H1 (cell line): ENCODE results near the gene PLA1A. TPM values are rescaled to one million over a fixed set of nuclear protein-coding genes. Genes with fewer than 3 reads are reported as not detected.
A peak's percentile ranks its signal among the peaks of the same experiment; 100 is the strongest.

Experiments used
- CTCF ChIA-PET: fragments of 300-600 bp; sonication (Branson Sonifier 250); formaldehyde crosslinking; loops from one replicate; lab custom pipeline; 2021; ENCODE audit not compliant: partially characterized antibody; lab: Charles Lee
- POLR2A ChIA-PET: fragments of 300-600 bp; sonication (Branson Sonifier 250); formaldehyde crosslinking; loops from one replicate; lab custom pipeline; 2021; ENCODE audit warnings: inconsistent platforms; ENCODE audit not compliant: partially characterized antibody; lab: Charles Lee
- DNase-seq, 2 experiments: peaks; one replicate each; pipeline versions ENCODE4 v3.0.0 to v3.0.0-alpha.2; 2010 to 2022; ENCODE audit warnings: low spot score in 2 of 2, low read depth in 1 of 2, mixed read lengths in 1 of 2
- FAIRE-seq: peaks from 2 replicates; lab custom pipeline; 2011; peaks lifted over from hg19 to GRCh38; lab: Jason Lieb, UNC
- H2AFZ ChIP-seq: 2 replicates; pipeline ENCODE4 v1.8.1; 2012; ENCODE audit warnings: low read length, inconsistent platforms
- H2AK5ac ChIP-seq: 2 replicates; pipeline ENCODE4 v1.6.1; 2013; ENCODE audit warnings: low read depth, low read length
- H2BK120ac ChIP-seq: replicated peaks from 2 replicates; pipeline ENCODE3; 2013; ENCODE audit warnings: low read depth, low read length, inconsistent platforms
- H2BK12ac ChIP-seq: 2 replicates; pipeline ENCODE4 v1.6.1; 2013; ENCODE audit warnings: low read depth, low read length
- H2BK15ac ChIP-seq: 2 replicates; pipeline ENCODE4 v1.6.1; 2013; ENCODE audit warnings: low read length
- H2BK20ac ChIP-seq: 2 replicates; pipeline ENCODE4 v1.6.1; 2013; ENCODE audit warnings: low read length
- H2BK5ac ChIP-seq: 2 replicates; pipeline ENCODE4 v1.6.1; 2013; ENCODE audit warnings: low read depth, low read length
- H3K14ac ChIP-seq: 2 replicates; pipeline ENCODE4 v1.6.1; 2013; ENCODE audit warnings: inconsistent platforms; ENCODE audit not compliant: insufficient read length
- H3K18ac ChIP-seq: 2 replicates; pipeline ENCODE4 v1.6.1; 2013; ENCODE audit warnings: low read length; ENCODE audit errors: extremely low read depth
- H3K23ac ChIP-seq: 2 replicates; pipeline ENCODE4 v1.6.1; 2013; ENCODE audit warnings: inconsistent platforms; ENCODE audit not compliant: insufficient read length
- H3K23me2 ChIP-seq: 2 replicates; pipeline ENCODE4 v1.6.1; 2013; ENCODE audit warnings: low read depth, low read length
- H3K27ac ChIP-seq: 2 replicates; pipeline ENCODE4 v1.6.1; 2011; ENCODE audit warnings: low read depth, low read length, inconsistent platforms
- H3K27me3 ChIP-seq, 4 experiments: replicated peaks in 1 of 4; 1 replicate in 1 of 4; 2 replicates in 3 of 4; pipeline versions ENCODE4 v1.6.1 to v1.8.1; 2011 to 2013; ENCODE audit warnings: low read length in 3 of 4, mild to moderate bottlenecking in 3 of 4, inconsistent platforms in 2 of 4, mixed read lengths in 2 of 4, moderate library complexity in 1 of 4; ENCODE audit not compliant: control insufficient read depth in 3 of 4, insufficient read depth in 3 of 4; ENCODE audit errors: extremely low read depth in 1 of 4
- H3K36me3 ChIP-seq, 4 experiments: 2 replicates each; pipeline versions ENCODE4 v1.6.1 to v1.8.1; 2011 to 2013; ENCODE audit warnings: mild to moderate bottlenecking in 4 of 4, low read length in 3 of 4, moderate library complexity in 2 of 4, control low read depth in 1 of 4, inconsistent platforms in 1 of 4; ENCODE audit not compliant: insufficient read depth in 4 of 4, control insufficient read depth in 2 of 4
- H3K4ac ChIP-seq: replicated peaks from 2 replicates; pipeline ENCODE3; 2013; ENCODE audit warnings: low read length, low read depth, mixed read lengths, inconsistent platforms; ENCODE audit not compliant: insufficient read length
- H3K4me1 ChIP-seq, 4 experiments: replicated peaks in 1 of 4; 1 replicate in 1 of 4; 2 replicates in 3 of 4; pipeline versions ENCODE4 v1.6.1 to v1.8.1; 2011 to 2013; ENCODE audit warnings: low read length in 3 of 4, inconsistent platforms in 2 of 4, mixed read lengths in 1 of 4; ENCODE audit not compliant: insufficient read depth in 4 of 4, control insufficient read depth in 3 of 4
- H3K4me2 ChIP-seq, 2 experiments: 2 replicates each; pipeline versions ENCODE4 v1.6.1 to v1.8.1; 2011 to 2013; ENCODE audit warnings: low read depth in 2 of 2, low read length in 2 of 2, control low read depth in 1 of 2, inconsistent platforms in 1 of 2, mild to moderate bottlenecking in 1 of 2; ENCODE audit not compliant: insufficient read depth in 1 of 2
- H3K4me3 ChIP-seq, 4 experiments: fragments of 200-600, 300-600 bp in 1 of 4; sonication (generic), shearing (Covaris generic), sonication (Bioruptor Twin) in 1 of 4; 2 replicates each; pipeline versions ENCODE4 v1.5.1 to v1.8.1; 2011 to 2016; ENCODE audit warnings: low read length in 4 of 4, low read depth in 3 of 4, control low read depth in 2 of 4, inconsistent platforms in 2 of 4, mild to moderate bottlenecking in 2 of 4, mixed read lengths in 1 of 4, moderate library complexity in 1 of 4; ENCODE audit not compliant: insufficient read depth in 2 of 4; ENCODE audit errors: extremely low read depth in 1 of 4
- H3K56ac ChIP-seq: replicated peaks from 2 replicates; pipeline ENCODE3; 2013; ENCODE audit warnings: low read depth, mild to moderate bottlenecking, mixed read lengths, low read length, inconsistent platforms; ENCODE audit not compliant: insufficient read length
- H3K79me1 ChIP-seq: 2 replicates; pipeline ENCODE4 v1.6.1; 2013; ENCODE audit warnings: low read depth, low read length, control low read depth
- H3K79me2 ChIP-seq, 2 experiments: 2 replicates each; pipeline versions ENCODE4 v1.6.1 to v1.8.1; 2012 to 2013; ENCODE audit warnings: low read length in 2 of 2, mild to moderate bottlenecking in 2 of 2, inconsistent platforms in 1 of 2; ENCODE audit not compliant: insufficient read depth in 2 of 2, control insufficient read depth in 1 of 2
- H3K9ac ChIP-seq, 4 experiments: replicated peaks in 1 of 4; 1 replicate in 1 of 4; 2 replicates in 3 of 4; pipeline versions ENCODE4 v1.6.1 to v1.8.1; 2011 to 2013; ENCODE audit warnings: low read depth in 3 of 4, low read length in 3 of 4, control low read depth in 2 of 4, mild to moderate bottlenecking in 2 of 4, moderate library complexity in 2 of 4, inconsistent platforms in 1 of 4; ENCODE audit errors: extremely low read depth in 1 of 4
- H3K9me3 ChIP-seq, 2 experiments: 2 replicates each; pipeline versions ENCODE4 v1.6.1 to v1.8.1; 2012 to 2013; ENCODE audit warnings: mild to moderate bottlenecking in 2 of 2, moderate library complexity in 2 of 2, control low read depth in 1 of 2, inconsistent platforms in 1 of 2, low read depth in 1 of 2, low read length in 1 of 2, mixed read lengths in 1 of 2; ENCODE audit not compliant: insufficient read depth in 2 of 2
- H4K20me1 ChIP-seq, 2 experiments: replicated peaks in 1 of 2; 2 replicates each; pipeline versions ENCODE3 to v1.8.1; 2011 to 2013; ENCODE audit warnings: inconsistent platforms in 2 of 2, low read length in 2 of 2, mild to moderate bottlenecking in 1 of 2; ENCODE audit not compliant: insufficient read depth in 2 of 2, control insufficient read depth in 1 of 2
- H4K5ac ChIP-seq: 2 replicates; pipeline ENCODE4 v1.6.1; 2013; ENCODE audit warnings: low read length, low read depth, mixed read lengths, inconsistent platforms; ENCODE audit not compliant: insufficient read length
- H4K8ac ChIP-seq: 2 replicates; pipeline ENCODE4 v1.8.0; 2013; ENCODE audit warnings: mild to moderate bottlenecking, moderate library complexity, low read length, inconsistent platforms; ENCODE audit not compliant: insufficient read depth; ENCODE audit errors: extremely low read depth
- H4K91ac ChIP-seq: replicated peaks from 2 replicates; pipeline ENCODE3; 2013; ENCODE audit warnings: low read length, mixed read lengths, inconsistent platforms; ENCODE audit not compliant: insufficient read length
- BACH1 ChIP-seq: IDR thresholded peaks from 2 replicates; pipeline ENCODE4 v1.6.1; 2012; ENCODE audit warnings: low read length, improper control_type of control experiment
- TBP ChIP-seq: IDR thresholded peaks from 2 replicates; pipeline ENCODE4 v1.6.1; 2011; ENCODE audit warnings: low read depth, low read length, improper control_type of control experiment
- WGBS, 2 experiments: shearing (Covaris generic) in 1 of 2; methylation state at CpG; one replicate each; pipeline versions ENCODE4 v1.1.6 to v1.1.7; 2013 to 2015; ENCODE audit warnings: low lambda C conversion rate in 2 of 2, mixed read lengths in 2 of 2, inconsistent platforms in 1 of 2, low coverage in 1 of 2, missing lambda C conversion rate in 1 of 2; ENCODE audit not compliant: insufficient replicate concordance in 2 of 2, insufficient coverage in 1 of 2, insufficient read length in 1 of 2; ENCODE audit errors: extremely low coverage in 1 of 2, missing lambda C conversion rate in 1 of 2; 5-methylcytosine and 5-hydroxymethylcytosine counted together
- polyA plus RNA-seq, 7 experiments: library from polyadenylated mRNA; depleted of rRNA in 3 of 7; stranded (reverse) in 5 of 7; unstranded in 2 of 7; fragments of >200 nt in 5 of 7; fragments of 200-250 nt in 2 of 7; gene quantifications; 1 replicate in 5 of 7; 2 replicates in 1 of 7; 4 replicates in 1 of 7; pipeline versions ENCODE4 v1.2.1 to v1.2.3, GENCODE V29; 2011 to 2013; ENCODE audit warnings: missing spikeins in 2 of 7, mixed read lengths in 2 of 7
- total RNA-seq: library from RNA; stranded (reverse); fragmentation: NEBNext Ultra II Directional; extraction: Animal tissue kit (Norgen Biotek cat#: 25700); gene quantifications from 2 replicates; pipeline ENCODE4 v1.2.1, GENCODE V29; 2021

PLA1A gene
- total and polyA plus RNA-seq, 2 of the 8 experiments (the other 6 are each of a cell fraction or from before 2014, with no cell fraction given), result not detected

GRCh38 chr3:119630880-119631329 is 33.2 kb downstream of the PLA1A start:
- Histone ChIP-seq H3K4me2 (no peak overlapping the region), H3K27ac (no peak overlapping the region), H2AFZ (peak overlapping the region; percentile 67; the same call in 1 of the 2 replicates), H4K5ac (no peak overlapping the region), H3K36me3 (no peaks in the 10 kb centered on the region), H2BK5ac (no peak overlapping the region), H3K56ac (no peak overlapping the region), H2BK12ac (no peak overlapping the region; the same call in 1 of the 2 replicates), H3K23ac (no peak overlapping the region), H3K4me1 (peaks cover 0 to 4% (median 1%) of the 10 kb centered on the region in 4 experiments; a peak in 2 of 7 replicates), H3K9ac (no peak overlapping the region), H2BK20ac (0 out of 2 replicates have a peak overlapping the region, but pooled peaks have one; percentile 13), H3K79me1 (no peaks in the 10 kb centered on the region), H3K4me3 (no peak overlapping the region), H2BK15ac (no peak overlapping the region), H3K9me3 (no peaks in the 10 kb centered on the region), H3K27me3 (no peaks in the 10 kb centered on the region), H4K20me1 (no peaks in the 10 kb centered on the region), H4K8ac (no peak overlapping the region), H4K91ac (no peak overlapping the region), H3K18ac (no peak overlapping the region), H3K23me2 (no peaks in the 10 kb centered on the region), H3K4ac (no peak overlapping the region), H2AK5ac (no peak overlapping the region), H3K14ac (no peak overlapping the region), H3K79me2 (no peaks in the 10 kb centered on the region), H2BK120ac (no peak overlapping the region)
- WGBS, 2 experiments, result 97% methylated on average over 7 of the region's 7 CpGs; no CpG with 5 or more reads in 1 of the 2 experiments
- no peak for FAIRE-seq
- DNase-seq, result no peak
- ChIA-PET POLR2A (interaction anchor here (0.6 kb wide), 1 partner anchor 26 kb away, joined by 3 read pairs; no protein-coding TSS in a partner anchor), CTCF (interaction anchor here (0.7 to 1.6 kb wide), 4 partner anchors 11 to 408 kb away, joined by 3 read pairs; no protein-coding TSS in a partner anchor)
- TF ChIP-seq TBP (no peak), BACH1 (no peak)
